Measurements from ENCODE around the gene C14orf93.

C14orf93 gene

DNA sequence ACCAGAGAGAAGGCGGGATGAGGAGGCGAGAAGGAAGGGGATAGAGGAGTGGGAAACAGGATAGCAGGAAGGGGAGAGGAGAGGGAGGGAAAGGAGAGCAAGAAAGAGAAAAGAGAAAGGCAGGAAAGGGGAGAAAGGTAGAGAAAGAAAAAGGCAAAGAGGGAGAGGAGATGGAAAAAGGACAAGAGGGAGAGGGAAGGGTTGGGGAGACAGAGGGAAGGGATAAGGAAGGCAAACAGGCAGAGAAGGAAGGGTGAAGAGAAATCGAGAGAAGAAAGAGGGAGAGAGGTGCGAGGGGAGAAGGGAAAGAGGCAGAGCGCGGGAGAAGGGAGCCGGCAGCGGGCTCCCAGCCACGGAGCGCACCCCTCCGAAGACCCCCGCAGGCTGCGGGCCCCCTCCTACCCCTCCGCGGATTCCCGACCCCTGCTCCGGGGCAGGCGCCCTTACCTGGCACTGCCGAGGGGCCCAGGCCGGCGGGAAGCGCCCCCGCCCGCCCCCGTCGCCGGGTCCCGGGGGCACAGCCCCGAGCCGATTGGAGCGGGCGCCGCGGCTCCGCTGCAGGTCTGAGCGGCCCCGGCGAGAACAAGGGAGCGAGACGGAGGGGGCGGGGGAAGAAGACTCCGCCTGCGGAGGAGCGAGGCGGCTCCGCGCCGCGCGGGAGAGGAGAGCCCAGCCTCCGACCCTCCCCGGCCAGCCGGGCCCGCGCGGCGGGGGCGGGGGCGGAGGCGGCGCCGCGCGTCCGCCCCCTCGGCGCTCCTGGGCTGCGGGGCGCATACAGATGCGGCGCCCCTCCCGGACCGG, 47.2 kb upstream of the C14orf93 start, which contains the start of gene CDH24:
Gene CDH24, minus strand, starts transcription at position 565 of the 801 bp plus-strand sequence. CDS start 1,787 bp downstream, outside the sequence.
- 2% methylated on average over 36 of the region's 73 CpGs for WGBS
- Histone ChIP-seq H2BK12ac (ENCODE audit: low read length in 2 of 2) (no peak within 1 kb of the TSS), H3K27ac (ENCODE audit: low read length, poor library complexity, severe bottlenecking) (peak within 1 kb of the TSS; percentile 84), H3K27me3 (ENCODE audit: control insufficient read depth in 1 of 2, insufficient read depth in 1 of 2, low read length in 2 of 2) (no peaks in the 10 kb centered on the region), H2BK15ac (ENCODE audit: low read depth, poor library complexity, severe bottlenecking) (no peak within 1 kb of the TSS), H3K9ac (ENCODE audit: low read length) (peak within 1 kb of the TSS; percentile 75), H3K79me1 (replicated peaks; ENCODE audit: low read length, poor library complexity, severe bottlenecking) (peaks cover 6% of the 10 kb centered on the region), H2BK5ac (ENCODE audit: low read depth, low read length, poor library complexity, severe bottlenecking) (no peak within 1 kb of the TSS), H2BK120ac (ENCODE audit: low read depth, low read length) (no peak within 1 kb of the TSS), H4K8ac (ENCODE audit: low read length) (no peak within 1 kb of the TSS), H3K14ac (ENCODE audit: low read length in 2 of 2) (no peak within 1 kb of the TSS), H3K9me3 (ENCODE audit: control insufficient read depth, low read length) (no peaks in the 10 kb centered on the region), H2AFZ (ENCODE audit: low read depth, low read length) (peak within 1 kb of the TSS; percentile 39), H3K36me3 (ENCODE audit: control insufficient read depth in 1 of 2, insufficient read depth in 2 of 2, low read depth in 1 of 2, low read length in 2 of 2) (peaks cover 30 to 50% of the 10 kb centered on the region in 2 experiments), H3K4me1 (ENCODE audit: control insufficient read depth, insufficient read depth, low read depth, low read length) (peaks cover 36% of the 10 kb centered on the region), H3K4ac (ENCODE audit: low read depth in 1 of 2, low read length in 2 of 2) (peak within 1 kb of the TSS; percentile 58 to 59), H4K91ac (ENCODE audit: low read length) (no peak within 1 kb of the TSS), H3K23ac (ENCODE audit: low read length in 2 of 2) (no peak within 1 kb of the TSS), H2AK5ac (ENCODE audit: low read length, severe bottlenecking) (no peak within 1 kb of the TSS), H3K18ac (ENCODE audit: low read depth in 1 of 2, low read length in 2 of 2) (peak within 1 kb of the TSS; percentile 29 to 60), H3K4me2 (ENCODE audit: low read length, poor library complexity, severe bottlenecking) (peak within 1 kb of the TSS; percentile 91), H3K4me3 (ENCODE audit: insufficient read depth in 1 of 2, low read depth in 1 of 2, low read length in 2 of 2) (peak within 1 kb of the TSS; percentile 63 to 76)
- DNase-seq: peak; percentile 74

DNA sequence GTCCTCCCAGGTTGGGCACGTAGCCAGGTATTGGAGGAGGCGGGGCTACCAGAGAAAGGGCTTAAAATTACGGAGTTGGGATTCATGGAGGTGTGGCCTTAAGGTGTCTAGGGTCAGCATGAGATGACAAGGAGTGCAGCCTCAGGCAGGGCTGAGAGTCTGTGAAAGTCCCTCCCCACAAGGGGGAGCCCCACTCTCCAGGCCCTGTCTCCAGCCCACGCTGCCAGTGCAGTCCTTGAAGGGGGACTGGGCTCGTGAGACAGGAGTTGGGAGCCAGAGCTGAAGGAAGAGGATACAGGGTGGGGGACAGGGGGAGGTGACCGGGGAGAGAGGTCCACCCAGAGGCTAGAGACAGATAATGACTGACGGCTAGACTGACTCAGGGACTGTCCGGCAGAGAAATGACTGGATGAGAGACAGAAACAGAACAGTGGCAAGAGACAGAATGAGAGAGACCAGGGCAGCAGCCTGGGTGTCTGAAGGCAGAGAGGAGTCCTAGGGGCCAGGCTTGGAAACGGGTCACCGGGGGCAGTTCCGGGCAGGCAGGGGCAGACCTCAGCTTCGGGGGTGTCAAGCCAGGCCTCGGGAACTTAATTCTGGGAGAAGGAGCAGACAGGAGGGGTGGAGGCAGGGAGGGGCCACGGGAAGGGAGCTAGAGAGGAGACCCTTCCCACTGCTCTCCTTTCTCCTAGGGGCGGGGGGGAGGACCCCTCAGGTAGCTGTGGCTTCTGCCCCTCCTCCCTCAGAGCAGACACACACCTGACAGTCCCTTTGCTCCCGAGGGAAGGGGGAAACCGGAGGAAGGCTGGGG, 46.4 kb upstream of the C14orf93 start:
- Histone ChIP-seq H3K9ac (ENCODE audit: low read length) (peak overlapping the region; percentile 68), H2AK5ac (ENCODE audit: low read length, severe bottlenecking) (no peak overlapping the region), H2BK120ac (ENCODE audit: low read depth, low read length) (no peak overlapping the region), H3K4ac (ENCODE audit: low read depth in 1 of 2, low read length in 2 of 2) (no peak overlapping the region), H3K4me1 (ENCODE audit: control insufficient read depth, insufficient read depth, low read depth, low read length) (peaks cover 36% of the 10 kb centered on the region), H3K27ac (ENCODE audit: low read length, poor library complexity, severe bottlenecking) (no peak overlapping the region), H2BK12ac (ENCODE audit: low read length in 2 of 2) (no peak overlapping the region), H4K8ac (ENCODE audit: low read length) (no peak overlapping the region), H3K9me3 (ENCODE audit: control insufficient read depth, low read length) (no peaks in the 10 kb centered on the region), H2BK5ac (ENCODE audit: low read depth, low read length, poor library complexity, severe bottlenecking) (no peak overlapping the region), H3K4me3 (ENCODE audit: insufficient read depth in 1 of 2, low read depth in 1 of 2, low read length in 2 of 2) (peak overlapping the region; percentile 4 to 76), H3K18ac (ENCODE audit: low read depth in 1 of 2, low read length in 2 of 2) (no peak overlapping the region), H4K91ac (ENCODE audit: low read length) (no peak overlapping the region), H3K79me1 (replicated peaks; ENCODE audit: low read length, poor library complexity, severe bottlenecking) (peaks cover 6% of the 10 kb centered on the region), H3K4me2 (ENCODE audit: low read length, poor library complexity, severe bottlenecking) (peak overlapping the region; percentile 91), H3K23ac (ENCODE audit: low read length in 2 of 2) (no peak overlapping the region), H3K36me3 (ENCODE audit: control insufficient read depth in 1 of 2, insufficient read depth in 2 of 2, low read depth in 1 of 2, low read length in 2 of 2) (peaks cover 29 to 52% of the 10 kb centered on the region in 2 experiments), H3K27me3 (ENCODE audit: control insufficient read depth in 1 of 2, insufficient read depth in 1 of 2, low read length in 2 of 2) (no peaks in the 10 kb centered on the region), H2AFZ (ENCODE audit: low read depth, low read length) (no peak overlapping the region), H2BK15ac (ENCODE audit: low read depth, poor library complexity, severe bottlenecking) (no peak overlapping the region), H3K14ac (ENCODE audit: low read length in 2 of 2) (no peak overlapping the region)
- WGBS: 3% methylated on average over 14 of the region's 17 CpGs
- DNase-seq: peak; percentile 84

DNA sequence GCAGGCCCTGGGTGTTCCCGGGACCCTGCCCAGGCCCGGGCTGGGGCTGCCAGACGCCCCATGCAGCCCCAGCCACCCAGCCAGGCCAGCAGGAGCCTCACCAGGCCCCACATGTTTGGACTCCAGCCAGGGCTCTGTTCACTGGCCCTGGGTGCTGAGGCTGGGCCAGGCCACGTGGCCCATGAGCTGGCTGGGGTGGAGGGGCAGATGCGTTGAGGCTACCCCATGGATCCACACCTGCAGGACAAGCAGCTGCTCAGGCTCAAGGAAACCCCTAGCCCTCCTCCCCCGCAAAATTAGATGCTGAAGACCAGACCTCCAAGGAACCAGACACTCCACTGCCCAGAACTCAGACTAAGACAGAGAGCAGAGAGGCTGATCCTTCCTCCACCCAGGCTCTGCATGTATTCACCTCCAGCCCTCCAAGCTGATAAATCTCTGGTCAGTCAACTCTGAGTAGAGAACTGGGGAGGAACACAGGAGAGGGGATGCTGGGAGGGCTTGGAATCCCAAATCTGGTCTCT, 45.7 kb upstream of the C14orf93 start:
- H2AFZ ChIP-seq (ENCODE audit: low read depth, low read length): no peak overlapping the region
- no peak overlapping the region for H3K23ac ChIP-seq (ENCODE audit: low read length in 2 of 2)
- no peak overlapping the region for H2BK5ac ChIP-seq (ENCODE audit: low read depth, low read length, poor library complexity, severe bottlenecking)
- H3K4me2 ChIP-seq (ENCODE audit: low read length, poor library complexity, severe bottlenecking): no peak overlapping the region
- H4K8ac ChIP-seq (ENCODE audit: low read length): no peak overlapping the region
- no peaks in the 10 kb centered on the region for H3K9me3 ChIP-seq (ENCODE audit: control insufficient read depth, low read length)
- H3K9ac ChIP-seq (ENCODE audit: low read length): no peak overlapping the region
- H2BK120ac ChIP-seq (ENCODE audit: low read depth, low read length): no peak overlapping the region
- 79% methylated on average over 6 of the region's 6 CpGs for WGBS
- H3K4me3 ChIP-seq (ENCODE audit: insufficient read depth in 1 of 2, low read depth in 1 of 2, low read length in 2 of 2): no peak overlapping the region
- no peak overlapping the region for H3K27ac ChIP-seq (ENCODE audit: low read length, poor library complexity, severe bottlenecking)
- no peak overlapping the region for H4K91ac ChIP-seq (ENCODE audit: low read length)
- H3K79me1 ChIP-seq (replicated peaks; ENCODE audit: low read length, poor library complexity, severe bottlenecking): peaks cover 6% of the 10 kb centered on the region
- DNase-seq: peak; percentile 22
- H2BK12ac ChIP-seq (ENCODE audit: low read length in 2 of 2): no peak overlapping the region
- no peak overlapping the region for H3K14ac ChIP-seq (ENCODE audit: low read length in 2 of 2)
- peaks cover 31% of the 10 kb centered on the region for H3K4me1 ChIP-seq (ENCODE audit: control insufficient read depth, insufficient read depth, low read depth, low read length)
- no peak overlapping the region for H2AK5ac ChIP-seq (ENCODE audit: low read length, severe bottlenecking)
- H3K4ac ChIP-seq (ENCODE audit: low read depth in 1 of 2, low read length in 2 of 2): no peak overlapping the region
- peak overlapping the region; percentile 78 for H2BK15ac ChIP-seq (ENCODE audit: low read depth, poor library complexity, severe bottlenecking)
- no peak overlapping the region for H3K18ac ChIP-seq (ENCODE audit: low read depth in 1 of 2, low read length in 2 of 2)
- H3K36me3 ChIP-seq (ENCODE audit: control insufficient read depth in 1 of 2, insufficient read depth in 2 of 2, low read depth in 1 of 2, low read length in 2 of 2): peaks cover 23 to 45% of the 10 kb centered on the region in 2 experiments
- H3K27me3 ChIP-seq (ENCODE audit: control insufficient read depth in 1 of 2, insufficient read depth in 1 of 2, low read length in 2 of 2): no peaks in the 10 kb centered on the region

DNA sequence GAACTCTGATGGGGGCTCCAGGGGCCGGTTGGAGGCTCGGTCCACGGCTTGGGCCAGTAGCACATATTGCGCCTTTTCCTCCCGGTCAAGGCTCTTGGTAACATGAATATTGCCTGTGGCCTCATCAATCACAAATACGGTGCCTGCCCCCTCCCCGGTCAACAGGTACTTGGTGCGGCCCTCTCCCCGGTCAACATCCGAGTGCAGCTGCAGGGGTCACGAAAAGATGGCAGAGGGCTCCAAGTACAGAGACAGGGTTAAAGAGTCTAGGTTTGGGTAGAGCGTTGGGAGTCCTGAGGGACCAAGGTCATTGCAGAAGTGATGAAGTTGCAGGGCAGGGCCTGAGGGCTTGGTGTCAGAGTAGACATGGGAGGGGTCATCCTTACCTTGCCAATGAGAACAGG, 45.2 kb upstream of the C14orf93 start:
- Histone ChIP-seq H3K18ac (ENCODE audit: low read depth in 1 of 2, low read length in 2 of 2) (no peak overlapping the region), H3K36me3 (ENCODE audit: control insufficient read depth in 1 of 2, insufficient read depth in 2 of 2, low read depth in 1 of 2, low read length in 2 of 2) (peaks cover 17 to 45% of the 10 kb centered on the region in 2 experiments), H3K14ac (ENCODE audit: low read length in 2 of 2) (no peak overlapping the region), H3K79me1 (replicated peaks; ENCODE audit: low read length, poor library complexity, severe bottlenecking) (peaks cover 6% of the 10 kb centered on the region), H4K8ac (ENCODE audit: low read length) (no peak overlapping the region), H3K4me2 (ENCODE audit: low read length, poor library complexity, severe bottlenecking) (no peak overlapping the region), H3K23ac (ENCODE audit: low read length in 2 of 2) (no peak overlapping the region), H3K4me1 (ENCODE audit: control insufficient read depth, insufficient read depth, low read depth, low read length) (peaks cover 28% of the 10 kb centered on the region), H2BK5ac (ENCODE audit: low read depth, low read length, poor library complexity, severe bottlenecking) (no peak overlapping the region), H2AK5ac (ENCODE audit: low read length, severe bottlenecking) (no peak overlapping the region), H3K9me3 (ENCODE audit: control insufficient read depth, low read length) (no peaks in the 10 kb centered on the region), H2BK12ac (ENCODE audit: low read length in 2 of 2) (no peak overlapping the region), H4K91ac (ENCODE audit: low read length) (no peak overlapping the region), H2BK15ac (ENCODE audit: low read depth, poor library complexity, severe bottlenecking) (no peak overlapping the region), H2AFZ (ENCODE audit: low read depth, low read length) (no peak overlapping the region), H3K27ac (ENCODE audit: low read length, poor library complexity, severe bottlenecking) (no peak overlapping the region), H3K4me3 (ENCODE audit: insufficient read depth in 1 of 2, low read depth in 1 of 2, low read length in 2 of 2) (no peak overlapping the region), H3K4ac (ENCODE audit: low read depth in 1 of 2, low read length in 2 of 2) (no peak overlapping the region), H2BK120ac (ENCODE audit: low read depth, low read length) (no peak overlapping the region), H3K9ac (ENCODE audit: low read length) (no peak overlapping the region), H3K27me3 (ENCODE audit: control insufficient read depth in 1 of 2, insufficient read depth in 1 of 2, low read length in 2 of 2) (no peaks in the 10 kb centered on the region)
- no peak for DNase-seq
- 99% methylated on average over 12 of the region's 12 CpGs for WGBS

All from mesenchymal stem cell (in vitro differentiated cells and primary cell).